Measurements from ENCODE around the gene OR13D1.
"Not testable (repeated sequence)": the region's sequence is repeated elsewhere in the genome, so short reads cannot be mapped to it uniquely, and the experiment has no call there.

OR13D1 gene, protein sequence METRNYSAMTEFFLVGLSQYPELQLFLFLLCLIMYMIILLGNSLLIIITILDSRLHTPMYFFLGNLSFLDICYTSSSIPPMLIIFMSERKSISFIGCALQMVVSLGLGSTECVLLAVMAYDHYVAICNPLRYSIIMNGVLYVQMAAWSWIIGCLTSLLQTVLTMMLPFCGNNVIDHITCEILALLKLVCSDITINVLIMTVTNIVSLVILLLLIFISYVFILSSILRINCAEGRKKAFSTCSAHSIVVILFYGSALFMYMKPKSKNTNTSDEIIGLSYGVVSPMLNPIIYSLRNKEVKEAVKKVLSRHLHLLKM

GRCh38 chr9:104694218-104694617, at the start of gene OR13D1:
Gene OR13D1, plus strand, starts transcription at chr9:104694518. Its CDS starts 0 bp downstream, at chr9:104694518.
- DNase-seq (ENCODE audit: low read depth): no peak

DNA sequence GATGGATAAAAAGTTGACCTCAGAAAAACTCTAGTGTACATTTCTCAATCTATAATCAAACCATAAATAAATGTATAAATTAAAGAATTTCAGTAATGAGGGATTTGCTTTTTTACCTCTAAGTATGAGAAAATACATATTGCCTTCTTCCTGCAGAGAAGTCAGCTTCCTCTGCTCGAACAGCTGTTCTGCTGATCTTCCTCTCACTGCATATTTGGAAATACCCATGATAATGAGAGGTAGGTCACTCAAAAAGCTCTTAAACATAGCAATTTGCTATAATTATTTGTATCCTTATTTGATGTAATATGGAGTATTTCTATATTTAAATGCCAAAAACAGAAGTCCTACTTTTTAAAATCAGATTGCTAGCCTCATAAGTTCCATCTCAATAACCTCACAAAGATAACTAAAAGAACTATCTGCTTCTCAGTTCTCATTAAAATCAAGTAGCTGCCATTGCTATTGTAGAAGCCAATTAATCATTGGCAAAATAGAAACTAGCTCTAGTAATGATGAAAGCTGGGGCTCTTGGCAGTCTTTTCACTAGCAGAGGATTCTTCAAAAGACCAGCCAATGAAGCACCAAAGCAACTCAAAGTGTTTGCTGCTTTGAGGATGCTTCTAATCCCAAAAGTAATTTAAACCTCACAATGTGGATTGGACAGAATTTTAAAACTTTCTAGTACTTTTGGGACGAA, 35.7 kb upstream of the OR13D1 start:
- DNase-seq (ENCODE audit: low read depth): no peak

DNA sequence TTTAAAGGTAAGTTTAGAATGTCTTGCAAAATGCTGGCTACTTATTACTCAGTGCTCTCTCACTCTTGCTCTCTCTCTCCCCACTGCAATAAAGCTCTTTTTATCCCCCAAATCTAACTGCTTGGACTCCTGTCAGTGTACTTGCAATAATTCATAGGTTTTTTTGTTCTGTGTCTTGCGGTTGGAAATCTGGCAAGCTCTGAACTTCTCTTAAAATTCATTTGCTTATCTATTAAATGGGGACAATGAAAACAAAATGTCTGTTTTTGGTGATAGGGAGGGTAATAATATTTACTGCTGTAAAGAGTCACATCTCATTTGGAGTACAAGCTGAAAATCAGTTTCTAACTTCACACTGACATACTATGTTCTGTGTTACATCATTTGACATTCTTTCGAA, 18.7 kb upstream of the OR13D1 start:
- no peak for DNase-seq (ENCODE audit: low read depth)

GRCh38 chr9:104682642-104683041, 11.7 kb upstream of the OR13D1 start:
- no peak for DNase-seq (ENCODE audit: low read depth)

DNA sequence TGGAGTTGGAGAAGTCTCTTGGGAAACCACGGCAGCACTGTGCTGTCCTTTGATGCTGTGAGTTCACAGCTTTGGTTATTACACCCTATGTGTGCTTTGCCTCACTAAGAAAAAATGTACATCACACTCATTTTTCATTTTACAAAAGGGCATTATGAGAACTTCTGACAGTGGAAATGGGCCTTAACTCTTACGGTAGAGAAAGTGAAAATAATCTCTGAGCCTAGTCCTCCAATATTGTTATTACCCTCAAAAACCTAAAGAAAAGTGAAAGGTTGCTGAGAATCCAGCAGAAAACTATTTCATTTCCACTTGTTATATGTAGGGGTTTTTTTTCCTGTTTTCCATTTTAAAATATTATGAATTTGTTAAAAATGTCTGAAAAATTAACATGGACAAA, 8.2 kb upstream of the OR13D1 start:
- no peak for DNase-seq (ENCODE audit: low read depth)

DNA sequence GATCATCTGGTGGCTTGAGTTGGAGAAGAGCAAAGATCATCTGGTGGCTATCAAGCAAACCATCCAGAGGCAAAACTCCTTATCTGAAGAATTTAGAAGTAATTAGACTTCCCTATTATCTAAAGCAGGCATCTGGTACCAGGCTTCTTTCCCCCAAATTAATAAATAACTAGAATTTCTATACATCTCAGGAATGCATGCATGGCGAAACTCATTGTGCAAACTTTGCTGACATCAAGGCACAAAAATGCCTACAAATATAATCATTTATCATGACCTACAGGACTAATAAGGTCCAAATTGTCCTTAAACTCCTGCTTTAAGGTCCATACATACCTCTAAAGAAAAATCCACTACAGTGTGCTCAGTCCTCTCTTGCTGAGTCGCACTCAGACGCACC, 6.0 kb downstream of the OR13D1 start:
- DNase-seq (ENCODE audit: low read depth): no peak

GRCh38 chr9:104708737-104709136, 14.4 kb downstream of the OR13D1 start:
- not testable (repeated sequence) for DNase-seq (ENCODE audit: low read depth)

GRCh38 chr9:104711604-104712003, 17.3 kb downstream of the OR13D1 start:
- no peak for DNase-seq (ENCODE audit: low read depth)

DNA sequence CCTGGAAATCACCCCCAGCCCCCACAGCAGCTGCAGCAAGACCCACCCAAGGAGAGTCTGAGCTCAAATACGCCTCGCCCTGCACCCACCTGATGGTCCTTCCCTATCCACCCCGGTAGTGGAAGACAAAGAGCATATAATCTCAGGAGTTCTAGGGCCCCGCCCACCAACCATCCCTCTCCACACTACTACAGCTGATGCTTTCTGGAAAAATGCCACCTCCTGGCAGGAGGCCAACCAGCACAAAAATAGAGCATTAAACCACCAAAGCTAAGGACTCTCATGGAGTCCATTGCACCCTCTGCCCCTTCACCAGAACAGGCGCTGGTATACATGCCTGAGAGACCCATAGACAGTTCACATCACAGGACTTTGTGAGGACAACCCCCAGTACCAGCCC, 30.7 kb downstream of the OR13D1 start:
- no peak for DNase-seq (ENCODE audit: low read depth)

- no peak for DNase-seq (ENCODE audit: low read depth)
Observed at GRCh38 chr9:104738452-104738851, 44.1 kb downstream of the OR13D1 start.

GRCh38 chr9:104740621-104741020, 46.3 kb downstream of the OR13D1 start:
- no peak for DNase-seq (ENCODE audit: low read depth)

DNA sequence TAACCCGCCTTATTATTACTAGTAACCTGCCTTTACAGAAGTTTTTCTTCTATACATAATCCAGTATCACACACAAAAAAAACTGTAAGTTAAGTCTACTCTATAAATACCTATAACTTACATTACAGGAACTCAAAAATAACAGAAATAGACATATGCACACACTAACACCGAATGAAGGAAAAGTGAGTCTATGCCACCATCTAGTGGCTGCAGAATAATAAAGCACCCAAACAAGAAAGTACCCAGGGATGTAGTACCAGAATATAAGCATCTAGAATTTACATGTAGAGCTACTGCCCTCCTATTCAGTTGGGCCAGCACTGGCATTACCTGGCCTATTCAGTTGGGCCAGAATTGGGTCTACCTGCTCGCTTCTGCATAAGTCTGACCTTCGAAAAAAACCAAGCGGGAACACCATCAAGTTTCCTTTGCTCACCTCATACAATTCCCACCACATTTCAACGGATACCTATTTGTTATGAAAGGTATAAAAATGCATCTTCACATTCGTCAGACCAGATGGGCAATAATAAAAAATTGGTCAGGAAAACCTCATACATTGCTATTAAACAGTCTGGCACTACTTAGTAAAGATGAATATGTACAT, 49.2 kb downstream of the OR13D1 start:
- DNase-seq (ENCODE audit: low read depth): no peak
